Stimulated activated CD4-positive, alpha-beta T cell treated with anti-CD3 and anti-CD28 coated beads, Interleukin-12 subunit alpha, Interleukin-12 subunit beta, amount 100 ng/mL, for 4 hours (primary cell): ENCODE data around the gene PTPRN2.

Experiments used
- DNase-seq: peaks from one replicate; pipeline ENCODE4 v3.0.0-alpha.2; 2020

Gene PTPRN2

GRCh38 chr7:158141806-158142518, 445.7 kb downstream of the PTPRN2 start:
- no peak for DNase-seq

- no peak for DNase-seq
Observed at GRCh38 chr7:158141221-158141582, 446.4 kb downstream of the PTPRN2 start.

GRCh38 chr7:158140538-158141220, 446.9 kb downstream of the PTPRN2 start:
- DNase-seq, result no peak

- no peak for DNase-seq
Observed at GRCh38 chr7:158139499-158139898, 448.1 kb downstream of the PTPRN2 start.

- no peak for DNase-seq
Observed at GRCh38 chr7:158138329-158138597, 449.4 kb downstream of the PTPRN2 start.

- DNase-seq, result no peak
Observed at GRCh38 chr7:158137516-158138328, 449.9 kb downstream of the PTPRN2 start.

GRCh38 chr7:158135931-158136330, 451.7 kb downstream of the PTPRN2 start:
- DNase-seq, result no peak

- DNase-seq, result no peak
Observed at GRCh38 chr7:158134824-158135223, 452.8 kb downstream of the PTPRN2 start.

- no peak for DNase-seq
Observed at GRCh38 chr7:158133515-158134271, 453.9 kb downstream of the PTPRN2 start.

GRCh38 chr7:158133057-158133456, 454.6 kb downstream of the PTPRN2 start:
- DNase-seq, result no peak

GRCh38 chr7:158130023-158130409, 457.6 kb downstream of the PTPRN2 start:
- no peak for DNase-seq

GRCh38 chr7:158129037-158130022, 458.3 kb downstream of the PTPRN2 start:
- DNase-seq, result no peak

- DNase-seq, result no peak
Observed at GRCh38 chr7:158128572-158128971, 459.1 kb downstream of the PTPRN2 start.

- no peak for DNase-seq
Observed at GRCh38 chr7:158127241-158127640, 460.4 kb downstream of the PTPRN2 start.

- no peak for DNase-seq
Observed at GRCh38 chr7:158126661-158127060, 461.0 kb downstream of the PTPRN2 start.

GRCh38 chr7:158125721-158126120, 461.9 kb downstream of the PTPRN2 start:
- DNase-seq, result no peak

GRCh38 chr7:158125091-158125490, 462.5 kb downstream of the PTPRN2 start:
- DNase-seq, result no peak

GRCh38 chr7:158124671-158125079, 462.9 kb downstream of the PTPRN2 start:
- DNase-seq, result no peak

GRCh38 chr7:158123753-158124152, 463.9 kb downstream of the PTPRN2 start:
- DNase-seq, result no peak

- no peak for DNase-seq
Observed at GRCh38 chr7:158123214-158123613, 464.4 kb downstream of the PTPRN2 start.

GRCh38 chr7:158121441-158122045, 466.1 kb downstream of the PTPRN2 start:
- no peak for DNase-seq

- no peak for DNase-seq
Observed at GRCh38 chr7:158120716-158121115, 466.9 kb downstream of the PTPRN2 start.
